PFSK-1 (cell line): ENCODE results near the gene TSPAN18.

Experiments
- FOXP2 ChIP-seq: optimal IDR thresholded peaks from 2 replicates; pipeline ENCODE3; 2011; ENCODE audit warnings: borderline replicate concordance, control low read depth, inconsistent platforms; ENCODE audit not compliant: insufficient read depth; ENCODE audit errors: extremely low read length, extremely low read depth
- POLR2AphosphoS5 ChIP-seq: IDR thresholded peaks from 2 replicates; pipeline ENCODE4 v1.6.1; 2012; ENCODE audit warnings: low read depth, mild to moderate bottlenecking, control low read depth, low read length, moderate library complexity
- REST ChIP-seq, 2 experiments: IDR thresholded peaks; 2 replicates each; pipeline versions ENCODE4 v1.6.1 to v1.8.0; 2011 to 2012; ENCODE audit warnings: low read depth in 2 of 2, low read length in 2 of 2, control low read depth in 1 of 2, inconsistent platforms in 1 of 2, mild to moderate bottlenecking in 1 of 2, moderate library complexity in 1 of 2; ENCODE audit not compliant: insufficient read depth in 1 of 2
- SIN3A ChIP-seq: IDR thresholded peaks from 2 replicates; pipeline ENCODE4 v1.6.1; 2012; ENCODE audit warnings: mild to moderate bottlenecking, low read length, moderate library complexity, borderline replicate concordance; ENCODE audit not compliant: insufficient read depth
- TAF1 ChIP-seq: IDR thresholded peaks from 2 replicates; pipeline ENCODE4 v1.6.1; 2012; ENCODE audit warnings: low read length, control low read depth, borderline replicate concordance; ENCODE audit not compliant: insufficient read depth

GRCh38 chr11:44861849-44862557 is 135.2 kb downstream of the TSPAN18 start:
- TF ChIP-seq POLR2AphosphoS5, result no peak
- TF ChIP-seq SIN3A, result no peak
- TF ChIP-seq TAF1, result 0 out of 2 replicates have a peak, but pooled peaks have one; percentile 21
- TF ChIP-seq FOXP2, result no peak
- TF ChIP-seq REST (IDR thresholded peaks at IDR 0.05; ENCODE audit: insufficient read depth in 1 of 2, low read depth in 2 of 2, low read length in 2 of 2), result no peak
